ENCODE results near the gene TMEM45A. TPM values are rescaled to one million over a fixed set of nuclear protein-coding genes. Genes with fewer than 3 reads are reported as not detected.

TMEM45A gene
- total and polyA plus RNA-seq, 7 donors: 1.4 to 23.9 (median 12.2) TPM

DNA sequence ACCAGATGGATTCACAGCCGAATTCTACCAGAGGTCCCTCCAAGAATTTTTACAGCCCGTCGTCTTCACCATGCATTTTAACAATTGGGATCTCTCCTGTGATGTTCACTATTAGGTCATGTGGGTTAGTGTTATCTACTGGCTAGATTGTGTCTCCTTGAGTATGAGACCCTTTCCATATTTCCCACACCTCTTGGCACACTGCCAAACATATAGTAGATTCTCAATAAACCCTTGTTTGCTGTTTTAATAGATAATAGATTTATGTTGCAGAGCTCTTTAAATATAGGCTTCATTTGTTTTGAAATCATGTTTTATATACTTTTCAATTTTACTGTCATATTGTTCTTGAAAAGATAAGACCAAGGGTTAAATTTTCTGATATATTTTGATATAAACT lies 82.1 kb downstream of the TMEM45A start:
- no peaks in the 10 kb centered on the region for H3K4me1 ChIP-seq
- TF ChIP-seq, protein P1, sequence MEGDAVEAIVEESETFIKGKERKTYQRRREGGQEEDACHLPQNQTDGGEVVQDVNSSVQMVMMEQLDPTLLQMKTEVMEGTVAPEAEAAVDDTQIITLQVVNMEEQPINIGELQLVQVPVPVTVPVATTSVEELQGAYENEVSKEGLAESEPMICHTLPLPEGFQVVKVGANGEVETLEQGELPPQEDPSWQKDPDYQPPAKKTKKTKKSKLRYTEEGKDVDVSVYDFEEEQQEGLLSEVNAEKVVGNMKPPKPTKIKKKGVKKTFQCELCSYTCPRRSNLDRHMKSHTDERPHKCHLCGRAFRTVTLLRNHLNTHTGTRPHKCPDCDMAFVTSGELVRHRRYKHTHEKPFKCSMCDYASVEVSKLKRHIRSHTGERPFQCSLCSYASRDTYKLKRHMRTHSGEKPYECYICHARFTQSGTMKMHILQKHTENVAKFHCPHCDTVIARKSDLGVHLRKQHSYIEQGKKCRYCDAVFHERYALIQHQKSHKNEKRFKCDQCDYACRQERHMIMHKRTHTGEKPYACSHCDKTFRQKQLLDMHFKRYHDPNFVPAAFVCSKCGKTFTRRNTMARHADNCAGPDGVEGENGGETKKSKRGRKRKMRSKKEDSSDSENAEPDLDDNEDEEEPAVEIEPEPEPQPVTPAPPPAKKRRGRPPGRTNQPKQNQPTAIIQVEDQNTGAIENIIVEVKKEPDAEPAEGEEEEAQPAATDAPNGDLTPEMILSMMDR (IDR thresholded peaks at IDR 0.05): no peak
- TF ChIP-seq POLR2A (IDR thresholded peaks at IDR 0.05) (no peak), EP300 (IDR thresholded peaks at IDR 0.05) (no peak), POLR2AphosphoS5 (IDR thresholded peaks at IDR 0.05) (no peak)
- H3K27ac ChIP-seq: no peak overlapping the region
- no peak for DNase-seq
- H3K9me3 ChIP-seq: no peaks in the 10 kb centered on the region
- H3K4me3 ChIP-seq: no peak overlapping the region
- WGBS, 2 donors: 96 to 97% methylated on average over 3 of the region's 3 CpGs
- intact Hi-C loops (cut with DNase I): no loop called here
- H3K27me3 ChIP-seq: no peaks in the 10 kb centered on the region
- peaks cover 0 to 12% (median 0%) of the 10 kb centered on the region in 4 donors for H3K36me3 ChIP-seq

DNA sequence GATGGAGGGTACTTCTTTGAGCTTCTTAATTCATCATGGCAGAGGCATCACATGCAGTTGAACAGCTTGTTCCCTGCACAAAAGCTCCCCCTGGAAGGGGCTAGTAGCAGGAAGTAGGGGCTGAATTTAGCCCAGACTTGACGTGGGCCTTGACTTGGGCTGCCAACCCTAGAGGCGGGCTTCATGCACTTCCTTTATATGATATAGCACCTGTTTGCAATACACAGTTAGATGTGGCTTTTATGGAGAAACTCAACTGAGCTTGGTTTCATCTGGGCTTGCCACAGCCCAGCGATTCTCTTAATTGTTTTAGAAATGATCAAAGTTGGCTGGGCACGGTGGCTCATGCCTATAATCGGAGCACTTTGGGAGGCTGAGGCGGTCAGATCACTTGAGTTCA lies 83.3 kb downstream of the TMEM45A start:
- TF ChIP-seq POLR2AphosphoS5 (IDR thresholded peaks at IDR 0.05): no peak
- no peak for TF ChIP-seq POLR2A (IDR thresholded peaks at IDR 0.05)
- TF ChIP-seq EP300 (IDR thresholded peaks at IDR 0.05): no peak
- TF ChIP-seq, protein P1 (IDR thresholded peaks at IDR 0.05): no peak
- intact Hi-C loops (cut with DNase I): no loop called here
- Histone ChIP-seq H3K36me3 (peaks cover 0 to under 1% (median 0%) of the 10 kb centered on the region in 4 donors), H3K27me3 (no peaks in the 10 kb centered on the region), H3K4me1 (no peaks in the 10 kb centered on the region), H3K9me3 (no peaks in the 10 kb centered on the region), H3K27ac (no peak overlapping the region), H3K4me3 (no peak overlapping the region)
- WGBS, 2 donors: 87 to 94% methylated on average over 6 of the region's 6 CpGs
- DNase-seq: no peak

DNA sequence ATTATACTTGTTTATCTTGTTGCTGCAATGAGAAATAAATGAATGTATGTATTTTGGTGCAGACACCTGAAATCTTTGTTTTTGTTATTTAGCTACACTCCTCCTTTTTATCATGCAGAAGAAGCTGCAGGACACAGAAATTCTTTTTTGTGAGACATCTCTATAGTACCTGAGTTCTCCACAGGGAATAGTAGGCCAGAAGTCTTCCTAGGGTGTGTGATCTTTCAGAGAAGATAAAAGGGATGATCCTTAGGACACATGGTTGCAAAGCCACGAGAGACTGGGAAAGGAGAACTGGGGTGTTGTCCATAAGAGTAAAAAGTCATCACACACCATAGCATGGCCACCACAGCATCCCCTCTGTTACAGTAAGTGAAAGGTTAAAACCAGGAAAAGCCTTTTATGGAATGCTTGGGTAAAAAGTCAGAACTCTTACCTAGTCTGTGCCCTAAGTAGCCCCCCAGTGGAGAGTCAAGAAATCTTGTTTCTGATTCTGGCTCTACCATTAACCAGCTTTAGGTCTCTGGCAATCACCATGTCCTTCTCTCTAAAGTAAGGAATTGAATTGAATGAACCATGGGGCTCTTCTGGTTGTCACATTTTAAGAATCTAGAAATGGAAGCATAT lies 85.1 kb downstream of the TMEM45A start:
- intact Hi-C loops (cut with DNase I): no loop called here
- DNase-seq: no peak
- no peak overlapping the region for H3K27ac ChIP-seq
- H3K9me3 ChIP-seq: no peaks in the 10 kb centered on the region
- 76 to 88% methylated on average over 1 of the region's 1 CpG for WGBS, 2 donors
- no peaks in the 10 kb centered on the region for H3K36me3 ChIP-seq
- no peak for TF ChIP-seq POLR2A (IDR thresholded peaks at IDR 0.05)
- TF ChIP-seq, protein P1 (IDR thresholded peaks at IDR 0.05): no peak
- TF ChIP-seq EP300 (IDR thresholded peaks at IDR 0.05): no peak
- no peak overlapping the region for H3K4me3 ChIP-seq
- H3K4me1 ChIP-seq: no peaks in the 10 kb centered on the region
- no peaks in the 10 kb centered on the region for H3K27me3 ChIP-seq

DNA sequence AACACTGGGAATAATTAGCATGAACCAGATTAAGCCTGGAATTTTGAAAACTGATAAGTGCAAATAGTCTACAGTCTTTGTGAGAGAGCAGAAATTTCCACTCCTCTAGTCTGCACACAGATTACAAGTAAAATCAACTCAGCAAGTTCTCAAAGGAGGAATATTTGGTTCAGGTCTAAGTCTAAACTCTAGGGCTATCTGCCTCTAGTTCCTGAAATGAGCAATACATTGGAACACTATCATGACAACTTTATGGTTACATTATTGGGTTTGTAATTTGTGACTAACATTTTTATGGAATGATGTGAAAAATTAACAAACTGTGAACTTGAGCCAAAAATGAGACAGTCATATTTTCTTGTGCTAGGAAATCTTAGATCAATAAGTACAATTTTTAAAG lies 86.2 kb downstream of the TMEM45A start:
- Histone ChIP-seq H3K36me3 (no peaks in the 10 kb centered on the region), H3K27ac (no peak overlapping the region), H3K4me3 (no peak overlapping the region), H3K4me1 (no peaks in the 10 kb centered on the region), H3K9me3 (no peaks in the 10 kb centered on the region), H3K27me3 (no peaks in the 10 kb centered on the region)
- intact Hi-C loops (cut with DNase I): no loop called here
- DNase-seq: no peak
- TF ChIP-seq POLR2AphosphoS5 (IDR thresholded peaks at IDR 0.05) (no peak), EP300 (IDR thresholded peaks at IDR 0.05) (no peak), POLR2A (IDR thresholded peaks at IDR 0.05) (no peak)
- TF ChIP-seq, protein P1 (IDR thresholded peaks at IDR 0.05): no peak

DNA sequence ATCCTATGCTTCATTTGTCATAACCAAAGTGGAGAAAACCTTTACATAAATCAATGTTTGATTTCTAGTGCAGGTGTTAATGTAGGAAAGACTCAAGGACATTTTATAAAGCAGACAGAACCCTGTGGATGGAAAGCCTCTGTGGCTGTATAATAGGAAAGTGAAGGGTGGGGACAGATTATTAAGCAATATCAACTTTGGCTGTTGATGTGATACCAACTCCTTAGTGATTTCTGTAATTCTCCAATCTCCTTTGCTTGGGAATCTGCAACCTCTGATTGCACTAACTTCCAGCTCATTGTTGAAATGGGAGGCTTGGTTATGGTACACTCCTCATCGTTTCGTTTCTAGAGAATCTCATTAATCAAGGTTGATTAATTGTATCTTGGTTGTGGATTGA lies 87.7 kb downstream of the TMEM45A start:
- Histone ChIP-seq H3K27me3 (no peaks in the 10 kb centered on the region), H3K4me1 (no peaks in the 10 kb centered on the region), H3K36me3 (no peaks in the 10 kb centered on the region), H3K4me3 (no peak overlapping the region), H3K9me3 (no peaks in the 10 kb centered on the region), H3K27ac (no peak overlapping the region)
- TF ChIP-seq POLR2AphosphoS5 (IDR thresholded peaks at IDR 0.05) (no peak), POLR2A (IDR thresholded peaks at IDR 0.05) (no peak), EP300 (IDR thresholded peaks at IDR 0.05) (no peak)
- TF ChIP-seq, protein P1 (IDR thresholded peaks at IDR 0.05): no peak
- no peak for DNase-seq
- intact Hi-C loops (cut with DNase I): no loop called here
- WGBS, 2 donors: 69 to 71% methylated on average over 2 of the region's 2 CpGs
